Measurements from ENCODE around the gene PPFIBP2.

PPFIBP2 gene

GRCh38 chr11:7696424-7696823, 182.6 kb downstream of the PPFIBP2 start:
- DNase-seq (ENCODE audit: low spot score), result no peak
